ENCODE measurements around the gene NOS1AP.

Gene NOS1AP

GRCh38 chr1:162370161-162370560 lies 300.7 kb downstream of the NOS1AP start:
- TF ChIP-seq EZH2phosphoT487 (IDR thresholded peaks at IDR 0.05; ENCODE audit: borderline replicate concordance, low read length) (no peak), CTCF (IDR thresholded peaks at IDR 0.05; ENCODE audit: low read depth, low read length, poor library complexity, severe bottlenecking) (no peak)
- no peaks in the 10 kb centered on the region for H3K27me3 ChIP-seq (ENCODE audit: control insufficient read depth, low read length)
- no peaks in the 10 kb centered on the region for H3K79me2 ChIP-seq (ENCODE audit: control insufficient read depth, low read length)
- no peaks in the 10 kb centered on the region for H3K9me3 ChIP-seq (ENCODE audit: control insufficient read depth, insufficient read depth, low read length)
- no peaks in the 10 kb centered on the region for H3K4me1 ChIP-seq (ENCODE audit: control insufficient read depth, low read length)
- no peaks in the 10 kb centered on the region for H4K20me1 ChIP-seq (ENCODE audit: control insufficient read depth, insufficient read depth, low read depth, low read length)
- H3K4me2 ChIP-seq (ENCODE audit: low read length): no peak overlapping the region
- H3K9me2 ChIP-seq (replicated peaks; ENCODE audit: control insufficient read depth, low read length): no peaks in the 10 kb centered on the region
- no peaks in the 10 kb centered on the region for H3F3A ChIP-seq (ENCODE audit: control insufficient read depth, insufficient read depth)
- no peaks in the 10 kb centered on the region for H3K36me3 ChIP-seq (ENCODE audit: control insufficient read depth, low read length)
- H3K27ac ChIP-seq (ENCODE audit: low read depth, low read length): no peak overlapping the region
- H3K4me3 ChIP-seq (ENCODE audit: low read length): no peak overlapping the region

GRCh38 chr1:162370721-162371120 lies 301.2 kb downstream of the NOS1AP start:
- H3K79me2 ChIP-seq (ENCODE audit: control insufficient read depth, low read length): no peaks in the 10 kb centered on the region
- H3K9me2 ChIP-seq (replicated peaks; ENCODE audit: control insufficient read depth, low read length): no peaks in the 10 kb centered on the region
- H3F3A ChIP-seq (ENCODE audit: control insufficient read depth, insufficient read depth): no peaks in the 10 kb centered on the region
- H3K4me3 ChIP-seq (ENCODE audit: low read length): no peak overlapping the region
- no peaks in the 10 kb centered on the region for H3K36me3 ChIP-seq (ENCODE audit: control insufficient read depth, low read length)
- H3K27ac ChIP-seq (ENCODE audit: low read depth, low read length): no peak overlapping the region
- TF ChIP-seq EZH2phosphoT487 (IDR thresholded peaks at IDR 0.05; ENCODE audit: borderline replicate concordance, low read length): no peak
- no peak for TF ChIP-seq CTCF (IDR thresholded peaks at IDR 0.05; ENCODE audit: low read depth, low read length, poor library complexity, severe bottlenecking)
- H3K9me3 ChIP-seq (ENCODE audit: control insufficient read depth, insufficient read depth, low read length): no peaks in the 10 kb centered on the region
- H3K4me2 ChIP-seq (ENCODE audit: low read length): no peak overlapping the region
- no peaks in the 10 kb centered on the region for H3K4me1 ChIP-seq (ENCODE audit: control insufficient read depth, low read length)
- no peaks in the 10 kb centered on the region for H3K27me3 ChIP-seq (ENCODE audit: control insufficient read depth, low read length)
- H4K20me1 ChIP-seq (ENCODE audit: control insufficient read depth, insufficient read depth, low read depth, low read length): no peaks in the 10 kb centered on the region

- Histone ChIP-seq H3K36me3 (ENCODE audit: control insufficient read depth, low read length) (no peaks in the 10 kb centered on the region), H3K79me2 (ENCODE audit: control insufficient read depth, low read length) (no peaks in the 10 kb centered on the region), H3K27me3 (ENCODE audit: control insufficient read depth, low read length) (no peaks in the 10 kb centered on the region), H3F3A (ENCODE audit: control insufficient read depth, insufficient read depth) (no peaks in the 10 kb centered on the region), H3K4me3 (ENCODE audit: low read length) (no peak overlapping the region), H3K9me2 (replicated peaks; ENCODE audit: control insufficient read depth, low read length) (no peaks in the 10 kb centered on the region), H3K27ac (ENCODE audit: low read depth, low read length) (no peak overlapping the region), H3K9me3 (ENCODE audit: control insufficient read depth, insufficient read depth, low read length) (no peaks in the 10 kb centered on the region), H4K20me1 (ENCODE audit: control insufficient read depth, insufficient read depth, low read depth, low read length) (no peaks in the 10 kb centered on the region), H3K4me2 (ENCODE audit: low read length) (no peak overlapping the region), H3K4me1 (ENCODE audit: control insufficient read depth, low read length) (no peaks in the 10 kb centered on the region)
- TF ChIP-seq EZH2phosphoT487 (IDR thresholded peaks at IDR 0.05; ENCODE audit: borderline replicate concordance, low read length) (no peak), CTCF (IDR thresholded peaks at IDR 0.05; ENCODE audit: low read depth, low read length, poor library complexity, severe bottlenecking) (no peak)
These were observed 302.1 kb downstream of the NOS1AP start for GRCh38 chr1:162371611-162372010.

Measured in DOHH2 (cell line).